Prostate gland (tissue), 2 donors: ENCODE measurements around the gene CCDC92. TPM values are rescaled to one million over a fixed set of nuclear protein-coding genes. Genes with fewer than 3 reads are reported as not detected.

Source experiments
- DNase-seq: peaks from one replicate; pipeline ENCODE4 v3.0.0-alpha.2; 2019; ENCODE audit warnings: low spot score
- H3K27ac ChIP-seq, 2 donors: fragments of 200-600 bp; sonication (generic); 2 replicates each; pipeline ENCODE4 v1.5.1; 2017 to 2019
- H3K27me3 ChIP-seq: fragments of 200-600 bp; sonication (generic); replicated peaks from 2 replicates; pipeline ENCODE4 v1.5.1; 2019; ENCODE audit not compliant: insufficient read depth
- H3K36me3 ChIP-seq, 2 donors: fragments of 200-600 bp; sonication (generic); 1 replicate in 1 of 2; 2 replicates in 1 of 2; pipeline versions ENCODE4 v1.5.1 to v1.8.1; 2017 to 2019
- H3K4me1 ChIP-seq: fragments of 200-600 bp; sonication (generic); replicated peaks from 2 replicates; pipeline ENCODE4 v1.5.1; 2019
- H3K4me3 ChIP-seq, 2 donors: fragments of 200-600 bp; sonication (generic); 2 replicates each; pipeline ENCODE4 v1.5.1; 2017 to 2019
- H3K9me3 ChIP-seq: fragments of 200-600 bp; sonication (generic); 2 replicates; pipeline ENCODE4 v1.5.1; 2017
- CTCF ChIP-seq, 4 experiments: fragments of 200-600 bp in 2 of 4; fragments of 450-650 bp in 2 of 4; sonication (generic) in 2 of 4; IDR thresholded peaks; 1 replicate in 3 of 4; 2 replicates in 1 of 4; pipeline ENCODE4 v1.5.1; 2016 to 2019; ENCODE audit warnings: antibody characterized with exemption in 4 of 4, mild to moderate bottlenecking in 2 of 4, moderate library complexity in 2 of 4
- POLR2A ChIP-seq: fragments of 450-650 bp; IDR thresholded peaks from one replicate; pipeline ENCODE4 v1.6.1; 2016; ENCODE audit warnings: antibody characterized with exemption, mild to moderate bottlenecking
- POLR2AphosphoS5 ChIP-seq: sonication (generic); formaldehyde crosslinking; IDR thresholded peaks from one replicate; pipeline ENCODE4 v1.6.1; 2017; ENCODE audit warnings: antibody characterized with exemption
- WGBS: methylation state at CpG from one replicate; pipeline ENCODE4 v1.1.5; 2018; 5-methylcytosine and 5-hydroxymethylcytosine counted together
- intact Hi-C: fragments of 100-400 bp; cut with DNase I; formaldehyde crosslinking; loops from one replicate; pipeline ENCODE4 v1.14.2; 2022
- total RNA-seq, 2 donors: library from RNA; depleted of rRNA; stranded (reverse); fragments of >200 nt; gene quantifications; one replicate each; pipeline ENCODE4 v1.1.0, GENCODE V29; 2016

The CCDC92 gene
- total RNA-seq, 2 donors from 2014 or later = 22.4 to 42.9 TPM

GRCh38 chr12:123929946-123930583, 42.6 kb downstream of the CCDC92 start:
- TF ChIP-seq POLR2A (no peak), CTCF (IDR thresholded peaks at IDR 0.05) (no peak), POLR2AphosphoS5 (no peak)
- DNase-seq = no peak
- Histone ChIP-seq H3K36me3 (no peaks in the 10 kb centered on the region), H3K9me3 (no peaks in the 10 kb centered on the region), H3K4me3 (no peak overlapping the region), H3K27me3 (no peaks in the 10 kb centered on the region), H3K27ac (no peak overlapping the region), H3K4me1 (no peaks in the 10 kb centered on the region)
- intact Hi-C loops = no loop called here
- 96% methylated on average over 9 of the region's 9 CpGs for WGBS

- Histone ChIP-seq H3K4me1 (no peaks in the 10 kb centered on the region), H3K9me3 (no peaks in the 10 kb centered on the region), H3K36me3 (no peaks in the 10 kb centered on the region), H3K4me3 (no peak overlapping the region), H3K27ac (no peak overlapping the region), H3K27me3 (no peaks in the 10 kb centered on the region)
- DNase-seq = no peak
- WGBS = 84% methylated on average over 7 of the region's 7 CpGs
- intact Hi-C loops = no loop called here
- TF ChIP-seq POLR2AphosphoS5 = no peak
- no peak for TF ChIP-seq CTCF (IDR thresholded peaks at IDR 0.05)
Observed at GRCh38 chr12:123928897-123929296, 43.7 kb downstream of the CCDC92 start.

- intact Hi-C loops = no loop called here
- no peaks in the 10 kb centered on the region for H3K4me1 ChIP-seq
- H3K9me3 ChIP-seq = no peaks in the 10 kb centered on the region
- H3K36me3 ChIP-seq = no peaks in the 10 kb centered on the region
- DNase-seq = no peak
- no peak overlapping the region for H3K4me3 ChIP-seq
- WGBS = 72% methylated on average over 15 of the region's 15 CpGs
- no peak overlapping the region for H3K27ac ChIP-seq
- no peaks in the 10 kb centered on the region for H3K27me3 ChIP-seq
- TF ChIP-seq CTCF (IDR thresholded peaks at IDR 0.05) = no peak
- no peak for TF ChIP-seq POLR2AphosphoS5
- no peak for TF ChIP-seq POLR2A
Observed at GRCh38 chr12:123928274-123928865, 44.3 kb downstream of the CCDC92 start.

GRCh38 chr12:123924539-123924938, 48.1 kb downstream of the CCDC92 start:
- Histone ChIP-seq H3K27ac (no peak overlapping the region), H3K36me3 (no peaks in the 10 kb centered on the region), H3K4me3 (no peak overlapping the region), H3K9me3 (no peaks in the 10 kb centered on the region), H3K27me3 (no peaks in the 10 kb centered on the region), H3K4me1 (no peaks in the 10 kb centered on the region)
- WGBS = 98% methylated on average over 4 of the region's 4 CpGs
- no peak for DNase-seq
- TF ChIP-seq CTCF (IDR thresholded peaks at IDR 0.05) = no peak
- intact Hi-C loops = no loop called here

GRCh38 chr12:123923927-123924326, 48.7 kb downstream of the CCDC92 start:
- Histone ChIP-seq H3K4me1 (no peaks in the 10 kb centered on the region), H3K36me3 (no peaks in the 10 kb centered on the region), H3K27ac (no peak overlapping the region), H3K9me3 (no peaks in the 10 kb centered on the region), H3K27me3 (no peaks in the 10 kb centered on the region), H3K4me3 (no peak overlapping the region)
- TF ChIP-seq POLR2AphosphoS5 = no peak
- TF ChIP-seq POLR2A = no peak
- no peak for TF ChIP-seq CTCF (IDR thresholded peaks at IDR 0.05)
- no peak for DNase-seq
- intact Hi-C loops = no loop called here
- WGBS = 76% methylated on average over 7 of the region's 7 CpGs
